ENCODE measurements around the gene PPP1R2.

PPP1R2 gene

GRCh38 chr3:195548501-195548900 lies 5.4 kb upstream of the PPP1R2 start:
- no peak for DNase-seq (ENCODE audit: low read depth)
- no peak overlapping the region for H3K4me3 ChIP-seq (ENCODE audit: low read length)
- TF ChIP-seq CTCF (conservative IDR thresholded peaks at IDR 0.05; ENCODE audit: low read length) = no peak

- no peak overlapping the region for H3K4me3 ChIP-seq (ENCODE audit: low read length)
- DNase-seq (ENCODE audit: low read depth) = no peak
- TF ChIP-seq CTCF (conservative IDR thresholded peaks at IDR 0.05; ENCODE audit: low read length) = no peak
Observed at GRCh38 chr3:195548006-195548405, 4.9 kb upstream of the PPP1R2 start.

GRCh38 chr3:195546130-195546560 lies 3.0 kb upstream of the PPP1R2 start:
- DNase-seq (ENCODE audit: low read depth) = peak; percentile 86
- TF ChIP-seq CTCF (conservative IDR thresholded peaks at IDR 0.05; ENCODE audit: low read length) = no peak
- no peak overlapping the region for H3K4me3 ChIP-seq (ENCODE audit: low read length)

GRCh38 chr3:195544634-195545033 lies 1.5 kb upstream of the PPP1R2 start:
- no peak overlapping the region for H3K4me3 ChIP-seq (ENCODE audit: low read length)
- no peak for DNase-seq (ENCODE audit: low read depth)
- TF ChIP-seq CTCF (conservative IDR thresholded peaks at IDR 0.05; ENCODE audit: low read length) = no peak

GRCh38 chr3:195544230-195544536 lies 1.1 kb upstream of the PPP1R2 start:
- TF ChIP-seq CTCF (conservative IDR thresholded peaks at IDR 0.05; ENCODE audit: low read length) = no peak
- no peak for DNase-seq (ENCODE audit: low read depth)
- H3K4me3 ChIP-seq (ENCODE audit: low read length) = no peak overlapping the region

- TF ChIP-seq CTCF (conservative IDR thresholded peaks at IDR 0.05; ENCODE audit: low read length) = no peak
- peak overlapping the region; percentile 89 for H3K4me3 ChIP-seq (ENCODE audit: low read length)
- no peak for DNase-seq (ENCODE audit: low read depth)
Observed at GRCh38 chr3:195543500-195544229, 540 bp upstream of the PPP1R2 start.

GRCh38 chr3:195542316-195542697 lies 818 bp downstream of the PPP1R2 start:
- no peak for TF ChIP-seq CTCF (conservative IDR thresholded peaks at IDR 0.05; ENCODE audit: low read length)
- H3K4me3 ChIP-seq (ENCODE audit: low read length) = peak overlapping the region; percentile 89
- no peak for DNase-seq (ENCODE audit: low read depth)

All from AG10803 (cell line).